K562 (cell line): ENCODE results near the gene SEL1L. TPM values are rescaled to one million over a fixed set of nuclear protein-coding genes. Genes with fewer than 3 reads are reported as not detected.

Experiments
- ARID1B ChIP-seq: fragments of 450-650 bp; IDR thresholded peaks from 2 replicates; pipeline ENCODE4 v1.6.1; 2016; ENCODE audit warnings: antibody characterized with exemption, mild to moderate bottlenecking, inconsistent platforms
- ESRRB ChIP-seq: fragments of 250-450 bp; sonication (Bioruptor Pico); IDR thresholded peaks from 2 replicates; pipeline ENCODE4 v1.5.0; 2020; ENCODE audit warnings: mild to moderate bottlenecking, moderate library complexity, borderline replicate concordance
- MED1 ChIP-seq: sonication (generic); formaldehyde crosslinking; IDR thresholded peaks from 2 replicates; pipeline ENCODE4 v1.8.1; 2023; ENCODE audit warnings: missing genetic modification reagents, borderline replicate concordance
- MEF2D ChIP-seq: conservative IDR thresholded peaks from 2 replicates; pipeline ENCODE4 v1.6.1; 2016; ENCODE audit warnings: low read depth, missing genetic modification characterization, missing compliant biosample characterization
- SMARCA4 ChIP-seq: fragments of 450-650 bp; IDR thresholded peaks from 2 replicates; pipeline ENCODE4 v1.6.1; 2016
- SMARCA5 ChIP-seq: fragments of 450-650 bp; IDR thresholded peaks from 2 replicates; pipeline ENCODE4 v1.6.1; 2016
- ZNF274 ChIP-seq: IDR thresholded peaks from 2 replicates; pipeline ENCODE4 v1.6.1; 2011; ENCODE audit warnings: low read depth, mild to moderate bottlenecking, low read length, moderate library complexity, borderline replicate concordance
- ZNF316 ChIP-seq: fragments of 450-650 bp; IDR thresholded peaks from 2 replicates; pipeline ENCODE4 v1.6.1; 2016
- polyA plus RNA-seq, 8 experiments: library from polyadenylated mRNA; depleted of rRNA in 4 of 8; stranded (reverse) in 5 of 8; unstranded in 3 of 8; fragments of >200 nt; fragmentation: Nextera tagmentation in 2 of 8; fragmentation: Illumina TruSeq in 1 of 8; extraction: Ambion mirVana in 2 of 8; extraction: Trizol in 1 of 8; gene quantifications; 2 replicates each; pipeline versions ENCODE4 v1.2.1 to v1.2.3, GENCODE V29; 2011 to 2014; ENCODE audit warnings: inconsistent platforms in 1 of 8, missing spikeins in 1 of 8
- total RNA-seq, 7 experiments: library from RNA; depleted of rRNA in 6 of 7; stranded (reverse); fragments of >200 nt in 6 of 7; fragmentation: Illumina TruSeq in 2 of 7; extraction: Trizol in 2 of 7; gene quantifications; 2 replicates each; pipeline versions ENCODE4 v1.2.1 to v1.2.3, GENCODE V29; 2011 to 2021; ENCODE audit warnings: low replicate concordance in 1 of 7
- TF ChIP-seq, protein P1 (sequence below): fragments of 450-650 bp; formaldehyde crosslinking; IDR thresholded peaks from 2 replicates; pipeline ENCODE4 v1.4.0; 2020; ENCODE audit warnings: mild to moderate bottlenecking, moderate library complexity
- TF ChIP-seq, protein P2 (sequence below): sonication (generic); formaldehyde crosslinking; IDR thresholded peaks from 2 replicates; pipeline ENCODE4 v1.8.1; 2023; ENCODE audit warnings: mild to moderate bottlenecking, missing genetic modification reagents
- TF ChIP-seq, protein P3 (sequence below): conservative IDR thresholded peaks from 2 replicates; pipeline ENCODE4 v1.6.1; 2011; ENCODE audit warnings: low read depth, mild to moderate bottlenecking, low read length; ENCODE audit not compliant: control insufficient read depth
- TF ChIP-seq, protein P4 (sequence below), 2 experiments: fragments of 450-650 bp; formaldehyde crosslinking in 1 of 2; IDR thresholded peaks; 2 replicates each; pipeline versions ENCODE4 v1.4.0 to v1.6.1; 2014 to 2020; ENCODE audit warnings: mild to moderate bottlenecking in 2 of 2, borderline replicate concordance in 1 of 2, low read depth in 1 of 2

SEL1L gene
- total and polyA plus RNA-seq, 9 of the 15 experiments (the other 6 are each of a cell fraction or from before 2014, with no cell fraction given), result 7.7 to 21.1 (median 13.6) TPM

DNA sequence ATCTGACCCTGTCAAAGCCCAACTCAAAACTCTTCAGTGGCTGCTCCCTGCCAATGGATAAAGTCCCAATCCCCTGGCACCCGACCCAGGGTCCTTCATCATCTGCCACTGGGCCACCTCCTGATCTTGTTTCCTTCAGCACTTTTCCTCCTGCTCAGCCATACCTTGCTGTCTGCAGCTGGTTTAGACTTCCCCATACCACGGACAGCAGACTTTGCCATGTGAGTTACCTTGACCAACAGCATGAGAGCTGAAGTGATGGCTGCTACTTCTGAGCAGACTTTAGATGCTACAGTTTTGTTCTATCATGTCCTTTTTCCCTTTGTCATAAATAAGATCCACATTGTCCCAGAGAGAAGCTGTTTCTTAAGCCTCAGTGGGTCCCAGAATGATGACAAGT lies 100.3 kb downstream of the SEL1L start (continued):
- TF ChIP-seq, protein P1, sequence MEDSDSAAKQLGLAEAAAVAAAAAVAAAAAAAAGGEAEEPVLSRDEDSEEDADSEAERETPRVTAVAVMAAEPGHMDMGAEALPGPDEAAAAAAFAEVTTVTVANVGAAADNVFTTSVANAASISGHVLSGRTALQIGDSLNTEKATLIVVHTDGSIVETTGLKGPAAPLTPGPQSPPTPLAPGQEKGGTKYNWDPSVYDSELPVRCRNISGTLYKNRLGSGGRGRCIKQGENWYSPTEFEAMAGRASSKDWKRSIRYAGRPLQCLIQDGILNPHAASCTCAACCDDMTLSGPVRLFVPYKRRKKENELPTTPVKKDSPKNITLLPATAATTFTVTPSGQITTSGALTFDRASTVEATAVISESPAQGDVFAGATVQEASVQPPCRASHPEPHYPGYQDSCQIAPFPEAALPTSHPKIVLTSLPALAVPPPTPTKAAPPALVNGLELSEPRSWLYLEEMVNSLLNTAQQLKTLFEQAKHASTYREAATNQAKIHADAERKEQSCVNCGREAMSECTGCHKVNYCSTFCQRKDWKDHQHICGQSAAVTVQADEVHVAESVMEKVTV (CRISPR knock-in tag), result no peak
- TF ChIP-seq ZNF316, result no peak
- TF ChIP-seq, protein P2, sequence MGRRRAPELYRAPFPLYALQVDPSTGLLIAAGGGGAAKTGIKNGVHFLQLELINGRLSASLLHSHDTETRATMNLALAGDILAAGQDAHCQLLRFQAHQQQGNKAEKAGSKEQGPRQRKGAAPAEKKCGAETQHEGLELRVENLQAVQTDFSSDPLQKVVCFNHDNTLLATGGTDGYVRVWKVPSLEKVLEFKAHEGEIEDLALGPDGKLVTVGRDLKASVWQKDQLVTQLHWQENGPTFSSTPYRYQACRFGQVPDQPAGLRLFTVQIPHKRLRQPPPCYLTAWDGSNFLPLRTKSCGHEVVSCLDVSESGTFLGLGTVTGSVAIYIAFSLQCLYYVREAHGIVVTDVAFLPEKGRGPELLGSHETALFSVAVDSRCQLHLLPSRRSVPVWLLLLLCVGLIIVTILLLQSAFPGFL, result no peak
- TF ChIP-seq ZNF274, result no peak
- TF ChIP-seq ARID1B, result no peak
- TF ChIP-seq SMARCA4, result no peak
- TF ChIP-seq MEF2D (tag), result no peak
- TF ChIP-seq, protein P3, sequence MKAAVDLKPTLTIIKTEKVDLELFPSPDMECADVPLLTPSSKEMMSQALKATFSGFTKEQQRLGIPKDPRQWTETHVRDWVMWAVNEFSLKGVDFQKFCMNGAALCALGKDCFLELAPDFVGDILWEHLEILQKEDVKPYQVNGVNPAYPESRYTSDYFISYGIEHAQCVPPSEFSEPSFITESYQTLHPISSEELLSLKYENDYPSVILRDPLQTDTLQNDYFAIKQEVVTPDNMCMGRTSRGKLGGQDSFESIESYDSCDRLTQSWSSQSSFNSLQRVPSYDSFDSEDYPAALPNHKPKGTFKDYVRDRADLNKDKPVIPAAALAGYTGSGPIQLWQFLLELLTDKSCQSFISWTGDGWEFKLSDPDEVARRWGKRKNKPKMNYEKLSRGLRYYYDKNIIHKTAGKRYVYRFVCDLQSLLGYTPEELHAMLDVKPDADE, result no peak
- no peak for TF ChIP-seq SMARCA5
- no peak for TF ChIP-seq ESRRB
- TF ChIP-seq, protein P4, sequence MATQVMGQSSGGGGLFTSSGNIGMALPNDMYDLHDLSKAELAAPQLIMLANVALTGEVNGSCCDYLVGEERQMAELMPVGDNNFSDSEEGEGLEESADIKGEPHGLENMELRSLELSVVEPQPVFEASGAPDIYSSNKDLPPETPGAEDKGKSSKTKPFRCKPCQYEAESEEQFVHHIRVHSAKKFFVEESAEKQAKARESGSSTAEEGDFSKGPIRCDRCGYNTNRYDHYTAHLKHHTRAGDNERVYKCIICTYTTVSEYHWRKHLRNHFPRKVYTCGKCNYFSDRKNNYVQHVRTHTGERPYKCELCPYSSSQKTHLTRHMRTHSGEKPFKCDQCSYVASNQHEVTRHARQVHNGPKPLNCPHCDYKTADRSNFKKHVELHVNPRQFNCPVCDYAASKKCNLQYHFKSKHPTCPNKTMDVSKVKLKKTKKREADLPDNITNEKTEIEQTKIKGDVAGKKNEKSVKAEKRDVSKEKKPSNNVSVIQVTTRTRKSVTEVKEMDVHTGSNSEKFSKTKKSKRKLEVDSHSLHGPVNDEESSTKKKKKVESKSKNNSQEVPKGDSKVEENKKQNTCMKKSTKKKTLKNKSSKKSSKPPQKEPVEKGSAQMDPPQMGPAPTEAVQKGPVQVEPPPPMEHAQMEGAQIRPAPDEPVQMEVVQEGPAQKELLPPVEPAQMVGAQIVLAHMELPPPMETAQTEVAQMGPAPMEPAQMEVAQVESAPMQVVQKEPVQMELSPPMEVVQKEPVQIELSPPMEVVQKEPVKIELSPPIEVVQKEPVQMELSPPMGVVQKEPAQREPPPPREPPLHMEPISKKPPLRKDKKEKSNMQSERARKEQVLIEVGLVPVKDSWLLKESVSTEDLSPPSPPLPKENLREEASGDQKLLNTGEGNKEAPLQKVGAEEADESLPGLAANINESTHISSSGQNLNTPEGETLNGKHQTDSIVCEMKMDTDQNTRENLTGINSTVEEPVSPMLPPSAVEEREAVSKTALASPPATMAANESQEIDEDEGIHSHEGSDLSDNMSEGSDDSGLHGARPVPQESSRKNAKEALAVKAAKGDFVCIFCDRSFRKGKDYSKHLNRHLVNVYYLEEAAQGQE (IDR thresholded peaks at IDR 0.05; ENCODE audit: borderline replicate concordance), result peak; percentile 93
- TF ChIP-seq, protein P4 (CRISPR knock-in tag; IDR thresholded peaks at IDR 0.05; ENCODE audit: low read depth), result no peak
- no peak for TF ChIP-seq MED1 (CRISPR knock-in tag)
